ENCODE results near the gene PDE1C. TPM values are rescaled to one million over a fixed set of nuclear protein-coding genes. Genes with fewer than 3 reads are reported as not detected.

The PDE1C gene
- total RNA-seq, 1 donor from 2014 or later, result 2.3 TPM

DNA sequence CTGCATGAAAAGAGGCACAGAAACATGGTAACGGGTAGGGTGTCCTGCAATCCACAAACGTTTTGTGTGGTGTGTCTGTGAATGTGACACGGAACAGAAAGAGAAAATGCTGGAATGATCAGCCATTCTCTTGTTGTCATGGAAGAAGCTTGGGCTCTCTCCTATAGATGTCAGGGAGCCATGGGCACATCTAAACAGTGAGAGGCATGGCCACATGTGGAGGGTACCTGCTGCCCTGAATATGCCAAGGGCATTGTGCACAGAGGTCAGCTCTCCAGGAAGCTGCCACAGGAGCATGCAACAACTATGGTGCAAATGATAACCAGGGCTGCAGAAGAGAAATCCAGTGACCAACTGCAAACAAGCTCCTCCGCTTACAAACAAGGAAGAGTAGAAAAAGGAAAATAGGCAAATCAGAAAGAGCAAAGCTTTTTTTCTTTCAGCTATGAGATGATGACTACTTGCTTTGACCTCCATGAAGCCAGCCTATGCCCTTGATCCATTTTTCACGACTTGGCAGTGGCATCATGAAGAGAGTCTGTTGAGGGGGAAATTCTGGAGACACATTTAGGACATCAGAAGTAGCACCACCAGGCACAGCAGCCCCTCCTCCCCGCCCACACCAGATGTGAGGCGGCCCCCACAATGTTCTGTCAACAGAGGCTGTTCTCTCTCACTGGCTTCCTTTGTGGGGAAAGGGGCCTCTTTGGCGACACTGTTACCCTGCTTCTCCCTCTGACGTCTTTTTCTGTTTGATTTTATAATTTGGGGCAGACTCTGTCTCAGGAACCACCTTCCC, 4.8 kb upstream of the PDE1C start:
- no peak overlapping the region for H3K4me3 ChIP-seq (ENCODE audit: low read depth, low read length)
- no peaks in the 10 kb centered on the region for H3K36me3 ChIP-seq (ENCODE audit: control insufficient read depth, insufficient read depth, low read length)
- peaks cover 9% of the 10 kb centered on the region for H3K27me3 ChIP-seq (ENCODE audit: control insufficient read depth, insufficient read depth, low read length)
- no peak for DNase-seq (ENCODE audit: low read depth)
- no peak for TF ChIP-seq CTCF (IDR thresholded peaks at IDR 0.05; ENCODE audit: insufficient read depth, low read length, poor library complexity, severe bottlenecking)

- Histone ChIP-seq H3K36me3 (ENCODE audit: control insufficient read depth, insufficient read depth, low read length) (no peaks in the 10 kb centered on the region), H3K27me3 (ENCODE audit: control insufficient read depth, insufficient read depth, low read length) (peaks cover 10% of the 10 kb centered on the region), H3K4me3 (ENCODE audit: low read depth, low read length) (no peak overlapping the region)
- DNase-seq (ENCODE audit: low read depth), result no peak
- TF ChIP-seq CTCF (IDR thresholded peaks at IDR 0.05; ENCODE audit: insufficient read depth, low read length, poor library complexity, severe bottlenecking), result no peak
These were observed 3.3 kb upstream of the PDE1C start for GRCh38 chr7:32073533-32073932.

DNA sequence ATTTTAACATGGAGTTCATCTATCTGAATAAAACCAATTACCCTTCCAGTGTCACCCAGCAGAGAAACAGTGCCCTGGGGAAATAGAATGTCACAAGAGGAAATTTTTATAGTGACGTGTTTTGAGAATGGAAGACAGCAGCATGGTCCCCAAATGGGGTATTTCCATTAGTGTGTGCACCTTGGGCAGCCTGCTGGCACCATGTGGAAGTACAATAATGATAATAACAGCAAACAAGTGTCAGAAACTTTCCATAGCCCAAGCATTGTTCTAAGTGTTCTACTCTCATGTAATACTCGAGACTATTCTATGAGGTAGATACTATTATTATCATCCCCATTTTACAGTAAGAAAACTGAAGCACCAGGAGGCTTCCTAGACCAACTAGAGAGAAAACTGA, 2.2 kb upstream of the PDE1C start:
- H3K36me3 ChIP-seq (ENCODE audit: control insufficient read depth, insufficient read depth, low read length), result no peaks in the 10 kb centered on the region
- DNase-seq (ENCODE audit: low read depth), result no peak
- TF ChIP-seq CTCF (IDR thresholded peaks at IDR 0.05; ENCODE audit: insufficient read depth, low read length, poor library complexity, severe bottlenecking), result peak; percentile 14
- peaks cover 10% of the 10 kb centered on the region for H3K27me3 ChIP-seq (ENCODE audit: control insufficient read depth, insufficient read depth, low read length)
- no peak overlapping the region for H3K4me3 ChIP-seq (ENCODE audit: low read depth, low read length)

GRCh38 chr7:32071466-32072091, 1.4 kb upstream of the PDE1C start:
- peak overlapping the region; percentile 65 for H3K4me3 ChIP-seq (ENCODE audit: low read depth, low read length)
- peaks cover 10% of the 10 kb centered on the region for H3K27me3 ChIP-seq (ENCODE audit: control insufficient read depth, insufficient read depth, low read length)
- no peak for DNase-seq (ENCODE audit: low read depth)
- no peaks in the 10 kb centered on the region for H3K36me3 ChIP-seq (ENCODE audit: control insufficient read depth, insufficient read depth, low read length)
- TF ChIP-seq CTCF (IDR thresholded peaks at IDR 0.05; ENCODE audit: insufficient read depth, low read length, poor library complexity, severe bottlenecking), result no peak

GRCh38 chr7:32070051-32070405, 179 bp downstream of the PDE1C start:
- DNase-seq (ENCODE audit: low read depth), result no peak
- peaks cover 10% of the 10 kb centered on the region for H3K27me3 ChIP-seq (ENCODE audit: control insufficient read depth, insufficient read depth, low read length)
- TF ChIP-seq CTCF (IDR thresholded peaks at IDR 0.05; ENCODE audit: insufficient read depth, low read length, poor library complexity, severe bottlenecking), result no peak
- peak overlapping the region; percentile 65 for H3K4me3 ChIP-seq (ENCODE audit: low read depth, low read length)
- no peaks in the 10 kb centered on the region for H3K36me3 ChIP-seq (ENCODE audit: control insufficient read depth, insufficient read depth, low read length)

Data from kidney epithelial cell (primary cell).